ENCODE results near the gene OLA1. TPM values are rescaled to one million over a fixed set of nuclear protein-coding genes. Genes with fewer than 3 reads are reported as not detected.

OLA1 gene
- total RNA-seq, 1 donor from 2014 or later, result 323 TPM

GRCh38 chr2:174224125-174224524 lies 24.2 kb downstream of the OLA1 start:
- TF ChIP-seq EZH2 (IDR thresholded peaks at IDR 0.05), result no peak
- no peak for TF ChIP-seq EZH2phosphoT487 (IDR thresholded peaks at IDR 0.05)
- no peak for TF ChIP-seq CTCF (IDR thresholded peaks at IDR 0.05)
- Histone ChIP-seq H3K27ac (no peak overlapping the region), H3K4me3 (no peak overlapping the region), H2AFZ (replicated peaks) (no peak overlapping the region), H3K9ac (no peak overlapping the region), H3K79me2 (ENCODE audit: low read depth) (peaks cover 34% of the 10 kb centered on the region), H4K20me1 (ENCODE audit: low read depth) (peaks cover 52% of the 10 kb centered on the region), H3F3A (ENCODE audit: low read depth) (no peaks in the 10 kb centered on the region), H3K9me3 (ENCODE audit: low read depth) (no peaks in the 10 kb centered on the region), H3K4me2 (no peak overlapping the region), H3K36me3 (peaks cover 12% of the 10 kb centered on the region), H3K4me1 (no peaks in the 10 kb centered on the region), H3K27me3 (no peaks in the 10 kb centered on the region)
- no peak overlapping the region for H3K4me3 Mint-ChIP-seq
- peaks cover 27% of the 10 kb centered on the region for H3K36me3 Mint-ChIP-seq
- H3K4me1 Mint-ChIP-seq, result no peaks in the 10 kb centered on the region
- H3K9me3 Mint-ChIP-seq, result no peaks in the 10 kb centered on the region
- H3K27ac Mint-ChIP-seq, result no peak overlapping the region
- no peaks in the 10 kb centered on the region for H3K27me3 Mint-ChIP-seq (ENCODE audit: insufficient read depth, low read depth)
- no peak for DNase-seq (ENCODE audit: low spot score)

DNA sequence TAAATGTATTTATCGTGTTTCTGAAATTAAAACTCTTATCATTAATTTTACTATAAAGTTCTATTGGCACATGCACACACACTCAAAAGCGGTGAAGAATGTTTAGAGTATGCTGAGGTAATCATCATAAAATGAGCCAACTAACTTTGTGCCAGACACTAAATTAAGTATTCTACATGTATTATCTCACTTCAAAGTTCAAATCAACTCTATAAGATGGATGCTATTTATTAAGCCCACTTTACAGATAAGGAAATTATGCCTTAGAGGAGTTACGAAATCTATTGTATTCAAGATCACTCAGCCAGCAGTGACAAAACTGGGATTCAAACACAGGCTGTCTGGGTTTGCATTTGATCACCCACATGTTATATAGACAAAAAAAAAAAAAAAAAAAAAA lies 24.9 kb downstream of the OLA1 start:
- peaks cover 2% of the 10 kb centered on the region for H3K4me1 Mint-ChIP-seq
- peaks cover 29% of the 10 kb centered on the region for H3K79me2 ChIP-seq (ENCODE audit: low read depth)

GRCh38 chr2:174222154-174222553 lies 26.2 kb downstream of the OLA1 start:
- Histone ChIP-seq H3K9me3 (ENCODE audit: low read depth) (no peaks in the 10 kb centered on the region), H3K27ac (no peak overlapping the region), H3F3A (ENCODE audit: low read depth) (no peaks in the 10 kb centered on the region), H3K4me1 (no peaks in the 10 kb centered on the region), H3K4me3 (no peak overlapping the region), H3K79me2 (ENCODE audit: low read depth) (peaks cover 39% of the 10 kb centered on the region), H2AFZ (replicated peaks) (no peak overlapping the region), H3K27me3 (no peaks in the 10 kb centered on the region), H3K36me3 (peaks cover 4% of the 10 kb centered on the region), H3K4me2 (no peak overlapping the region), H3K9ac (no peak overlapping the region), H4K20me1 (ENCODE audit: low read depth) (peaks cover 68% of the 10 kb centered on the region)
- TF ChIP-seq CTCF (IDR thresholded peaks at IDR 0.05), result no peak
- TF ChIP-seq EZH2phosphoT487 (IDR thresholded peaks at IDR 0.05), result no peak
- no peak for TF ChIP-seq EZH2 (IDR thresholded peaks at IDR 0.05)
- H3K4me1 Mint-ChIP-seq, result peaks cover 12% of the 10 kb centered on the region
- H3K36me3 Mint-ChIP-seq, result peaks cover 18% of the 10 kb centered on the region
- no peaks in the 10 kb centered on the region for H3K9me3 Mint-ChIP-seq
- H3K4me3 Mint-ChIP-seq, result no peak overlapping the region
- H3K27ac Mint-ChIP-seq, result no peak overlapping the region
- no peaks in the 10 kb centered on the region for H3K27me3 Mint-ChIP-seq (ENCODE audit: insufficient read depth, low read depth)
- no peak for DNase-seq (ENCODE audit: low spot score)

More for the DNA sequence above, 24.9 kb downstream of the OLA1 start:
- Mint-ChIP-seq H3K36me3 (peaks cover 23% of the 10 kb centered on the region), H3K9me3 (no peaks in the 10 kb centered on the region), H3K27me3 (ENCODE audit: insufficient read depth, low read depth) (no peaks in the 10 kb centered on the region), H3K27ac (no peak overlapping the region), H3K4me3 (no peak overlapping the region)
- no peak overlapping the region for H3K4me2 ChIP-seq
- TF ChIP-seq CTCF (IDR thresholded peaks at IDR 0.05) (no peak), EZH2 (IDR thresholded peaks at IDR 0.05) (no peak), EZH2phosphoT487 (IDR thresholded peaks at IDR 0.05) (no peak)
- no peaks in the 10 kb centered on the region for H3F3A ChIP-seq (ENCODE audit: low read depth)
- no peak overlapping the region for H3K4me3 ChIP-seq
- H2AFZ ChIP-seq (replicated peaks), result no peak overlapping the region
- H3K9ac ChIP-seq, result no peak overlapping the region
- H3K36me3 ChIP-seq, result peaks cover 11% of the 10 kb centered on the region
- no peaks in the 10 kb centered on the region for H3K4me1 ChIP-seq
- H3K27me3 ChIP-seq, result no peaks in the 10 kb centered on the region
- no peaks in the 10 kb centered on the region for H3K9me3 ChIP-seq (ENCODE audit: low read depth)
- peaks cover 59% of the 10 kb centered on the region for H4K20me1 ChIP-seq (ENCODE audit: low read depth)
- no peak overlapping the region for H3K27ac ChIP-seq
- no peak for DNase-seq (ENCODE audit: low spot score)

Measured in neural progenitor cell (in vitro differentiated cells).